BJ (cell line): ENCODE results near the gene HDDC3. TPM values are rescaled to one million over a fixed set of nuclear protein-coding genes. Genes with fewer than 3 reads are reported as not detected.

Experiments
- CTCF ChIA-PET: fragments of 350-600 bp; formaldehyde crosslinking; extraction: SDS; loops from one replicate; lab custom pipeline; 2021; ENCODE audit warnings: antibody characterized with exemption, inconsistent platforms; lab: Yijun Ruan, JAX
- POLR2A ChIA-PET: fragments of 300-600 bp; sonication (Branson Sonifier 250); formaldehyde crosslinking; extraction: SDS; loops from one replicate; lab custom pipeline; 2021; ENCODE audit warnings: antibody characterized with exemption; lab: Charles Lee
- DNase-seq: peaks from one replicate; pipeline ENCODE4 v3.0.0-alpha.2; 2011; ENCODE audit warnings: low read depth
- H3K27me3 ChIP-seq: 2 replicates; pipeline ENCODE4 v1.6.0; 2011; ENCODE audit warnings: low read length; ENCODE audit not compliant: control insufficient read depth, insufficient read depth
- H3K36me3 ChIP-seq: 2 replicates; pipeline ENCODE4 v1.5.1; 2011; ENCODE audit warnings: low read length; ENCODE audit not compliant: control insufficient read depth, insufficient read depth
- H3K4me3 ChIP-seq: 2 replicates; pipeline ENCODE4 v1.5.1; 2011; ENCODE audit warnings: low read depth, mild to moderate bottlenecking, control low read depth, low read length
- polyA plus RNA-seq: library from polyadenylated mRNA; depleted of rRNA; stranded (reverse); fragments of >200 nt; gene quantifications from 2 replicates; pipeline ENCODE4 v1.2.3, GENCODE V29; 2011
- TF ChIP-seq, protein P1 (sequence below): IDR thresholded peaks from 2 replicates; pipeline ENCODE4 v1.5.1; 2011; ENCODE audit warnings: low read depth, mild to moderate bottlenecking, control low read depth, inconsistent platforms, low read length, moderate library complexity; ENCODE audit not compliant: insufficient read depth

Gene HDDC3
- polyA plus RNA-seq, 1 experiment = 12.3 TPM

DNA sequence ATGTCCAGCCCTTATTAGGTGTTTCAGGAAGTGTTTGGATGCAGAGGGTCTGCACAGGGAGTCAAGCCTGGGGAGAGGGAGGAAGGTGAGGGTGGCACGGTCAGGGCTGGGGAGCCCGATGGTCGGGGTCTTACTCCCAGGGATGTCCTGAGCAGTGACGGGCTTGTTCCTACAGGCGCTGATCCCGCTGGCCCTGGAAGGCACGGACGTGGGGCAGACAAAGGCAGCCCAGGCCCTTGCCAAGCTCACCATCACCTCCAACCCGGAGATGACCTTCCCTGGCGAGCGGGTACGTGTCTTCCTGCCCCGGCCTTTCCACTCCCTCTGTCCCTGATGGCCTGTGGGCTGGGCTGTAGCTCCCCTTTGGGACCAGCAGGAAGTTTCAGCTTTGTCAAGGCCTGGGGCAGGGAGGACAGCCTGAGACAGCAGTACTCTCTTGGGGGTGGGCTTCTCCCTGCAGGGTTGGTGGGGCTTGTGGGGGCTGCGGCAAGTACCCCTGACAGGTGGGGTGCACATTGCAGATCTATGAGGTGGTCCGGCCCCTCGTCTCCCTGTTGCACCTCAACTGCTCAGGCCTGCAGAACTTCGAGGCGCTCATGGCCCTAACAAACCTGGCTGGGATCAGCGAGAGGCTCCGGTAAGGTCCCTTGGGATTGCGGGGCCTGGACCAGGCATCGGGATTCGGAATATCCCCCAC lies 17.8 kb upstream of the HDDC3 start:
- TF ChIP-seq, protein P1, sequence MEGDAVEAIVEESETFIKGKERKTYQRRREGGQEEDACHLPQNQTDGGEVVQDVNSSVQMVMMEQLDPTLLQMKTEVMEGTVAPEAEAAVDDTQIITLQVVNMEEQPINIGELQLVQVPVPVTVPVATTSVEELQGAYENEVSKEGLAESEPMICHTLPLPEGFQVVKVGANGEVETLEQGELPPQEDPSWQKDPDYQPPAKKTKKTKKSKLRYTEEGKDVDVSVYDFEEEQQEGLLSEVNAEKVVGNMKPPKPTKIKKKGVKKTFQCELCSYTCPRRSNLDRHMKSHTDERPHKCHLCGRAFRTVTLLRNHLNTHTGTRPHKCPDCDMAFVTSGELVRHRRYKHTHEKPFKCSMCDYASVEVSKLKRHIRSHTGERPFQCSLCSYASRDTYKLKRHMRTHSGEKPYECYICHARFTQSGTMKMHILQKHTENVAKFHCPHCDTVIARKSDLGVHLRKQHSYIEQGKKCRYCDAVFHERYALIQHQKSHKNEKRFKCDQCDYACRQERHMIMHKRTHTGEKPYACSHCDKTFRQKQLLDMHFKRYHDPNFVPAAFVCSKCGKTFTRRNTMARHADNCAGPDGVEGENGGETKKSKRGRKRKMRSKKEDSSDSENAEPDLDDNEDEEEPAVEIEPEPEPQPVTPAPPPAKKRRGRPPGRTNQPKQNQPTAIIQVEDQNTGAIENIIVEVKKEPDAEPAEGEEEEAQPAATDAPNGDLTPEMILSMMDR = no peak
- ChIA-PET CTCF (interaction anchor here (10.2 kb wide), 1 partner anchor 17 kb away, joined by 87 read pairs; the partner anchor contains the start of genes HDDC3 and UNC45A), POLR2A (no interaction called here)
- no peak overlapping the region for H3K4me3 ChIP-seq
- H3K36me3 ChIP-seq = peaks cover 44% of the 10 kb centered on the region
- no peaks in the 10 kb centered on the region for H3K27me3 ChIP-seq
- DNase-seq = no peak

DNA sequence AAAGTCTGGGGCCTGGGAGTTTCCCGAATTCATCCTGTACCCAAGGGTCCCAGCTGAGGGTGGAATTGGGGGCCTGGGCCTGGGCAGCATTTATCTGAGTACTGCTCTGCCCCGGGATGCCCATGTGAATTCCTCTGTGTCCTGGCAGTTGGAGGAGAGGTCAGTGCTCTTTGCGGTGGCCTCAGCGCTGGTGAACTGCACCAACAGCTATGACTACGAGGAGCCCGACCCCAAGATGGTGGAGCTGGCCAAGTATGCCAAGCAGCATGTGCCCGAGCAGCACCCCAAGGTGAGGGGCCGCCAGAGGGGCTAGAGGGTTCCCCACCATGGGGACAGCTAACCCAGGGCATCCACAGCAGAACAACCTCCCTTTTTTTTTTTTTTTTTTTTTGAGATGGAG lies 16.2 kb upstream of the HDDC3 start:
- no peak overlapping the region for H3K4me3 ChIP-seq
- no peaks in the 10 kb centered on the region for H3K27me3 ChIP-seq
- DNase-seq = no peak
- TF ChIP-seq, protein P1 = no peak
- peaks cover 48% of the 10 kb centered on the region for H3K36me3 ChIP-seq
- ChIA-PET POLR2A (no interaction called here), CTCF (interaction anchor here (1.2 to 10.2 kb wide), 3 partner anchors 8 to 15 kb away, joined by 3 to 87 read pairs (median 5); partner anchors contain the start of genes HDDC3 and UNC45A)

DNA sequence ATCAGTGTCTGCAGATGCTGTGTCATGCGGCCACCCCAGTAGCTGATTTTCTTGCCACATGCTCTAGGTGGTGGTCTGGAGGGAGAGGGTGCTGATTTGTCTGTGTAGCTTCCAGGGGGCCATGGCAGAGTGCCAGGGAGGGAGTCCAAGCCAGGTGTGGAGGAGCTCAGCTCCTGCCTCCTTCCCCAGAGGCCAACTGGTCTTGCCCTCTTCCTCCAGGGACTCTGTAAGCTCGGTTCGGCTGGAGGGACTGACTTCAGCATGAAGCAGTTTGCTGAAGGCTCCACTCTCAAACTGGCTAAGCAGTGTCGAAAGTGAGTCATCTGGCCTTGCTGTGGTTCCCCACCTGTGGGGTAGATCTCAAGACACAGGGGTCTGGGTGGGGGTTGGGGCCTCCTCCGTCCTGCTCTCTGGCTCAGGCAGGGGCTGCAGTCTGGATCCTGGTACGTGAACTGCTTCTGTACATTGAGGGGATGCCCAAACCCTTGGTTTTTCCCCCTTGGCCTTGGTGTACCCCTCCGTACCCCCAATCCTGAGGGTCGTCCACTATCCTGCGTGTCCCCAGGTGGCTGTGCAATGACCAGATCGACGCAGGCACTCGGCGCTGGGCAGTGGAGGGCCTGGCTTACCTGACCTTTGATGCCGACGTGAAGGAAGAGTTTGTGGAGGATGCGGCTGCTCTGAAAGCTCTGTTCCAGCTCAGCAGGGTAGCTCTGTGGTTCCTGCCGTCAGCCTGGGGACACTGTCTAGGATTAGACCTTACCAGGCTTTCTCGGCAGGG lies 15.4 kb upstream of the HDDC3 start:
- Histone ChIP-seq H3K27me3 (no peaks in the 10 kb centered on the region), H3K4me3 (no peak overlapping the region), H3K36me3 (peaks cover 46% of the 10 kb centered on the region)
- TF ChIP-seq, protein P1 = no peak
- ChIA-PET CTCF (interaction anchor here (0.6 to 10.2 kb wide), 6 partner anchors 9 to 247 kb away, joined by 3 to 87 read pairs (median 4); partner anchors contain the start of genes HDDC3 and UNC45A), POLR2A (no interaction called here)
- no peak for DNase-seq

DNA sequence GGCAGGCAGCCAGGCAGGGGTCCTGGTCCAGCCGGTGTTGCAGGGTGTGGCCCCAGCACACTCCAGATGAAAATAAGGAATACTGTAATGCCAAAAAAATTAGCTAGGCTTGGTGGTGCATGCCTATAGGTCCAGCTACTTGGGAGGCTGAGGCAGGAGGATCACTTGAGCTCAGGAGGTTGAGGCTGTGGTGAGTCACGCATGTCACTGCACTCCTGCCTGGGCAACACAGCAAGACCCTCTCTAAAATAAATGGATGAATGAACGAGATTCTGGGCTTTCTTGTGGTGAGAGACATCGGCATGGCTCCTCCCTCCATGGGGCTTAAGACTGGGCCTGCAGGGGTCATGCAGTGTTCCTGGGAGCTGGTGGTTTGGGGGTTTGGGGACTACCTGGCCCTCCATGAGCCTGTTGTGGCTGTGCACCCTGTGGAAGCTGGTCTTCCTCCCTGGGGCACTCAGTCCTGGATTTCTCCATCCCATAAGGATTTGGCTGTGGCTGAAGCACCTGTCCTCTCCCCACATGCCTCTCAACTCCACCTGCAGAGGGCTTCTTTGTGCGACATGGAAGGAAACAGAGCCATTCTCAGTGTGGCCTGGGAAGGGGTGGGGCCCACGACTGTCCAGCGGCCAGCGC lies 14.7 kb upstream of the HDDC3 start:
- ChIA-PET CTCF (interaction anchor here (0.6 to 10.2 kb wide), 4 partner anchors 10 to 246 kb away, joined by 3 to 87 read pairs (median 14); partner anchors contain the start of genes HDDC3 and UNC45A), POLR2A (no interaction called here)
- no peak for DNase-seq
- Histone ChIP-seq H3K4me3 (no peak overlapping the region), H3K36me3 (peaks cover 50% of the 10 kb centered on the region), H3K27me3 (no peaks in the 10 kb centered on the region)
- TF ChIP-seq, protein P1 = no peak
